Activated T-cell treated with anti-CD3 and anti-CD28 coated beads, Interleukin-2, amount 50 U/mL, for 48 hours (primary cell): ENCODE data around the gene CEACAM16.
A peak's percentile ranks its signal among the peaks of the same experiment; 100 is the strongest.

Experiments
- DNase-seq, 2 experiments: peaks; one replicate each; pipeline ENCODE4 v3.0.0-alpha.2; 2020

The CEACAM16 gene

GRCh38 chr19:44728178-44728577 lies 29.2 kb downstream of the CEACAM16 start:
- no peak for DNase-seq

- no peak for DNase-seq
Observed at GRCh38 chr19:44729516-44730033, 30.6 kb downstream of the CEACAM16 start.

- no peak for DNase-seq
Observed at GRCh38 chr19:44731081-44731480, 32.1 kb downstream of the CEACAM16 start.

- DNase-seq: no peak
Observed at GRCh38 chr19:44731622-44732021, 32.7 kb downstream of the CEACAM16 start.

GRCh38 chr19:44732235-44733014 lies 33.5 kb downstream of the CEACAM16 start:
- DNase-seq: no peak

GRCh38 chr19:44734357-44734756 lies 35.4 kb downstream of the CEACAM16 start:
- no peak for DNase-seq

GRCh38 chr19:44735011-44735410 lies 36.1 kb downstream of the CEACAM16 start:
- DNase-seq: no peak

- no peak for DNase-seq
Observed at GRCh38 chr19:44737238-44738071, 38.5 kb downstream of the CEACAM16 start.

GRCh38 chr19:44738136-44738535 lies 39.2 kb downstream of the CEACAM16 start:
- no peak for DNase-seq

- DNase-seq: no peak
Observed at GRCh38 chr19:44738603-44739558, 39.9 kb downstream of the CEACAM16 start.

GRCh38 chr19:44740351-44740824 lies 41.4 kb downstream of the CEACAM16 start:
- DNase-seq: no peak

- no peak for DNase-seq
Observed at GRCh38 chr19:44741258-44741731, 42.3 kb downstream of the CEACAM16 start.

- peak; percentile 53 to 65 for DNase-seq
Observed at GRCh38 chr19:44741841-44742329, 42.9 kb downstream of the CEACAM16 start.

GRCh38 chr19:44742330-44743061 lies 43.5 kb downstream of the CEACAM16 start:
- DNase-seq: no peak

- no peak for DNase-seq
Observed at GRCh38 chr19:44744871-44745332, 46.0 kb downstream of the CEACAM16 start.

- no peak for DNase-seq
Observed at GRCh38 chr19:44745341-44745831, 46.4 kb downstream of the CEACAM16 start.

- DNase-seq: no peak
Observed at GRCh38 chr19:44745887-44746600, 47.1 kb downstream of the CEACAM16 start.

GRCh38 chr19:44746616-44746945 lies 47.6 kb downstream of the CEACAM16 start:
- no peak for DNase-seq

- DNase-seq: peak; percentile 96 to 97
Observed at GRCh38 chr19:44746946-44747738, 48.2 kb downstream of the CEACAM16 start.
